GM03348 (cell line): ENCODE data around the gene NSMCE4A.
"Not testable (repeated sequence)": the region's sequence is repeated elsewhere in the genome, so short reads cannot be mapped to it uniquely, and the experiment has no call there.

Experiments
- DNase-seq: peaks from one replicate; pipeline ENCODE4 v3.0.0; 2012; ENCODE audit warnings: low spot score

NSMCE4A gene

DNA sequence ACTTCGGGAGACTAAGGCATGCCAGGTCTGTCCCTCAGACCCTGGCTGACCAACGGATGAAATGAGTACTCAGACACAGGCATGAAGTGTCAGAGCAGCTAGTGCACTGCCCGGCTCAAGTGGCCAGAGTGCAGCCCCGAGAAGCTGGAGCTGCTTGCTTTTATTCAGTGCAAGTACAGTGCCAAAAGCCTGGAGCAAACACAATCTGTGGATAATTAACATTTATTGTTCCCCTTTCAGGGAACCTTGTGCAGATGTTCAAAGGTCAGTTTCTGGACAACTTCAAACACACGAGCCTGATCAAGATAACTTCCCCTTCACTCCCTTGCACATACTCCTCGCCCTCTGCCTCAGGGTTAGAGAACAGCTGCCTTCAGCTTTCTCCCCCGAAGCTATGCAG is 39.3 kb downstream of the NSMCE4A start:
- no peak for DNase-seq

DNA sequence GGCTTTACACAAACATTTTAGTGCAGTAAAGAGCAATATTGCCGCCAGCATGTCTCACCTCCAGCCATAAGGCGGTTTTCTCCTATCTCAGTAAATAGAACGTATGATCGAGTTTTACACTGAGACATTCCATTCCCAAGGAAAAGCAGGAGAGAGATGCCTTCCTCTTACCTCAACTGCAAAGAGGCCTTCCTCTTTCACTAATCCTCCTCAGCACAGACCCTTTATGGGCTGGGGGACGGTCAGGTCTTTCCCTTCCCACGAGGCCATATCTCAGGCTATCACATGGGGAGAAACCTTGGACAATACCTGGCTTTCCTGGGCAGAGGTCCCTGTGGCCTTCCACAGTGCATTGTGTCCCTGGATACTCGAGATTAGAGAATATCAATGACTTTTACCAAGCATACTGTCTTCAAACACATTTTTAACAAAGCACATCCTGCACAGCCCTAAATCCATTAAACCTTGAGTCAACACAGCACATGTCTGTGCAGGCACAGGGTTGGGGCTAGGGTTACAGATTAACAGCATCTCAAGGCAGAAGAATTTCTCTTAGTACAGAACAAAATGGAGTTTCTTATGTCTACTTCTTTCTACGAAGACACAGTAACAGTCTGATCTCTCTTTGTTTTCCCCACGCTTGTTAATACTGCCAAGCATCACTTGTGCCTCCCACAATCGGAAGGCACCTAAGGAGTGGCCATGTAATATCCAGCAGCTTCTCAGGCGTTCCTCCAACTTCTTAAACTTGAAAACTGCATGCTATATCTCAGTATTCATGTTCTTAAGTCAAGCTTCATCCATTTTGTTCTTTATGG is 44.5 kb downstream of the NSMCE4A start:
- not testable (repeated sequence) for DNase-seq

DNA sequence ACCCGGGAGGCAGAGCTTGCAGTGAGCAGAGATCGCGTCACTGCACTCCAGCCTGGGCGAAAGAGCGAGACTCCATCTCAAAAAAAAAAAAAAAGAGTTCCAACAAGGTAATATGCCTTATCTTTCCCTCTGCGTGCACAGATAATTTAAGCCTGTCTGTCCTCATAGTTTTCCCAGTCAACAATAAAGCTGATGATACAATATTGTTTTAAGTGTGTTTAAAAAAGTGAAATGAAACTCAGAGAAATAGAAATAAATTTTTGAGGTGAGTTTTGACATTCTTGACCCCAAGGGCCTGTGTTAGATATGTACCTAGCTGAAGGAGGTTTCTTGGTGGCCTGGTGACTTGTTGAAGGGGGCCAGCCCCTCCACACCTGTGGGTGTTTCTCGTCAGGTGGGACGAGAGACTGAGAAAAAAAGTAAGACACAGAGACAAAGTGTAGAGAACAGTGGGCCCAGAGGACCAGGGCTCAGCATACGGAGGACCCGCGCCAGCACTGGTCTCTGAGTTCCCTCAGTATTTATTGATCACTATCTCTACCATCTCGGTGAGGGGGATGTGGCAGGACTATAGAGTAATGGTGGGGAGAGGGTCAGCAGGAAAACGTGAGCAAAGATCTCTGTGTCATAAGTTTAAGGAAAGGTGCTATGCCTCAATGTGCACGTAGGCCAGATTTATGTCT is 45.3 kb downstream of the NSMCE4A start:
- DNase-seq = not testable (repeated sequence)

DNA sequence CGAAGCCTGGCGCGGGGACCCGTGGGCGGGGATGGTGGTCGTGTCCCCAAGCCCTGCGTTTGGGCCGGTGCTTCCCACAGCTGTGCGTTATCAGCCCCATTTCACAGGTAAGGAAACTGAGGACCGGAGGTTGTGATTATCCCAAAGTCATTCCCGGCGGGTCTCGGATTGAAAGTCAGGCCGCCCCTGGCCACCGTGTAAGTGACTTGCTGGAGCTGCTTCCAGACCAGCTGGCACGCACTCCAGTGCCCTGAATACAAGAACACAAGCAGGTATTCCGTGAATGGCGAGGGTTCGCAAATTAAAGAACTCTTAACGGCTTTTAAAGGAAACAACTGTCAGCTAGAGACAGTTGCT is 46.5 kb downstream of the NSMCE4A start:
- DNase-seq = no peak

DNA sequence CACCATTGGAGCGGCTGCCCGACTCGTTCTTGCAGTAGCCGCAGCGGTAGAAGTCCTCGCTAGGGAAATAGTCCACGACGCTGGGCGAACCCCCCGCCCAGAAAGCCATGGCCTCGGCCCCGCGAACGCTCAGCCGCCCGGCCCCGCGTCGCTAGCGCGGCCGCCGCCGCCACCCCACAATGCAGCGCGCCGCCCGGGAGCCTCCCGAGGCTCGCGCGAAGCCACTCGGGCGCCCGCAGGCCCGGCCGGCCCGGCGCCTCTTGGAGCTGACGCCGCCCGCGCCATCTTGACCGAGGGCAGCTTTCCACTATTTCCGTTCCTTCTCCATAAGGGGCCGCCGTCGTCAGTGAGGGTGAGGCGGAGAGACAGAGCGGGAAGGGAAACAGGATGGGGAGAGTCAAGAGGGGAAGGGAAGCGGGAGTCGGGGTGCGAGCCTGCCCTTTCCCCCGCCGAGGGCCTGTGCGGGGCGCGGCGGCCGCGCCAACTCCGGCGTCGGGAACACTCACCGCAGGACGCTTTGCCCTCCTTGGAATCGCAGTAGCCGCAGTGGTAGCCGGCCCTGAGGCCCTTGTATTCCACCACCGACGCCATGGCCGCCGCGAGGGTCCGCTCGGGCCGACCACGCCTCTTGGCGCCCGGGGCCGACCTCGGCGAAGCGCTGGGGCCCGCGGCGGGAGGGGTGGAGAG is 47.0 kb downstream of the NSMCE4A start, which contains the start of gene ATE1:
Gene ATE1 (minus strand): TSS at position 191 of the 687 bp plus-strand sequence. CDS start 82 bp downstream, at position 109.
- peak; percentile 95 for DNase-seq

DNA sequence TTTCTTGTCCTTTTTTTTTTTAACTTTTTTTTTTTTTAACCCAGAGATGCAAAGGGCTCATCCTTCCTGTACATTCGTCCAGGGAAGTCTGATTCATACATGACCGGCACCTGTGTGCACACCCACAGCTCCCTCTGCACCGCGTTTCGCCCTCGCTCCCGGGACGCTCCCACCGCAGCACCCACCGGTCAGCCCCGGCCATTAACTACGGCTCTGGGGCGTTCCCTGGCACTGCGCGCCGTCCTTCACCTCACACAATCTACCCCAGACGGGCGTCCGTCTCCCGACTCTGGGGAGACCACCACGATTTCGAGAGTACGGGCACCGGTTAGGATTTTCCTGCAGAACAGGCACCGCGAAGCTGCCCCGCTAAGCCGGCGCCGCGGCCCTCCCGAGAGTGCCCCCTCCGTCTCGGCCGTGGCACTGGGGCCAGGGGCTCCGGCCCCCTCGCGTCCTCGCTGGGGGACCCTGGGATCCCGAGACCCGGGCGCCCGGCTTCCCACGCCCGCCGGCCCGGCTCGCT is 47.6 kb downstream of the NSMCE4A start:
- DNase-seq = peak; percentile 74

DNA sequence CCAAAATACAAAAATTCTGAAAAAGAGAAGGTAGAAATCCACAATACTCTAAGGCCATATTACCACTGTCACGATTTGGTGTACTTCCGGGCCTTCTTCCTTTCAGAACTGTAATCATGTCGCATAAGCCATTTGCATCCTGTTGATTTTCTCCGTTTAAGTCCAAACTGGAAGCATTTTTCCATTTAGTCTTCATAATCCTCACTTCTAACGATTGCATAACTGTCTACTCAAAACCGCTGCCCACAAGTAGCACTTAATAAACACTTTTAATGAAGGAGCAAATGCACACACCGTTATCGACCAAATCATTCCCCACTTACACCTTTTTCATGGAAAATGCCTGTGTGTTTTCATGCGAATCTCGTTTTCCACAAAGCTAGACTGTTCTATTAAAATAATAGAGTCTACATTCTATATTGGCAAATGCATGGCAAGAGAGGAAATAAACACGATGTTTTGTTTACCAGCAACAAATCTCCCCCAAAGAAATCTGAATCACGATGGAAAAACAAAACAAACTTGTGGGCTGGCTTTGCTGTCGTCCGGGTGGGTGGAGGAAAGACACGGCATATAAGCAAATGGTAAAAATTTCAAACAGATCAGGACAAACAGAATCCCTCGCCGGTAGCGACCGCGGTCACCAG is 48.2 kb downstream of the NSMCE4A start:
- peak; percentile 54 for DNase-seq

DNA sequence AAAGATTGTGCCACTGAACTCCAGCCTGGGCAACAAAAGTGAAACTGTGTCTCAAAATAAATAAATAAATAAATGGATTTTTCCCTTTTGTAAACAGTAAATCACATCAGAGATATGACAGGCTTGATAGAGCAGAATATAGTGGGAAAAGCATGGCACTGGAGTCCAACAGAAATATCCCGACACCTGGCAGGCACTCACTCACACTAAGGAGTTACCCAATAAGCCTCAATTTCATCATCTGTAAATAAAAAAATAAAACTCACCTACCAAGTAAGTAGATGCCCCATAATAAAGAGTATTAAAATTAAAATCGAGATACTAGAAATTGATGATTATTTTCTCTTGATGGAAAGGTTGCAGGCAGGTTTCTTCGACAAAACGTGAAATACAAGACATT is 48.9 kb downstream of the NSMCE4A start:
- no peak for DNase-seq

DNA sequence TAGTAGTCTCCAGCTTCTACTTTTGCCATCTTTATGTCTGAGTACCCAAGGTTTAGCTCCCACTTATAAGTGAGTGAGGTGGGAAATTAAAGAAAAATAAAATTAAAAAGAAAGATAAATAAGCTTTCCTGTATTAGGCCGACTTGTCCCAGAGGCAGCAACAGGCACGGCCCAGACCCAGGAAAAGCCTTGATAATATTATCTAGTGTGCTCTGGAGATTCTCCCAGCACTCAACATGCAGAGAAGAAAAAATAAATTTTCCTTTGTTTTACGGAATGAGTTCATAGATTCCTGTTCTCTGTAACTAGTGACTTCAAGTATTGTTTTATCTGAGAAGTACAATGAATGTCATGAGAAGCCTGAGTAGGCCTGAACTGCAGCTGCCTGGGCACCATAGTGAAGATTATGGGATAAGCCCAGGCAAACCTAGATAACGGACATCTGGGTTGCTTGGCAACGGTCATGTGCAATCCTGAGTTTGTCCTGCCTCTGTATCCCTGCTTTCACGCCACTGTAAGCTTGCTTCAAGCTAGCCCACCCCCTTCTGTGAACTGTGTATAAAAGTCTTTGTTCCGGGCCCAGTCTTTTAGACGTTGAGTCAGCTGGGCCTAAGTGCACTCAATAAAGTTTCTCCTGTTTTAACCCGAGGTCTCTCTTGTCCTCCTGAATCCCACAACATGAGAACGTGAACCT is 53.6 kb downstream of the NSMCE4A start:
- DNase-seq = no peak

DNA sequence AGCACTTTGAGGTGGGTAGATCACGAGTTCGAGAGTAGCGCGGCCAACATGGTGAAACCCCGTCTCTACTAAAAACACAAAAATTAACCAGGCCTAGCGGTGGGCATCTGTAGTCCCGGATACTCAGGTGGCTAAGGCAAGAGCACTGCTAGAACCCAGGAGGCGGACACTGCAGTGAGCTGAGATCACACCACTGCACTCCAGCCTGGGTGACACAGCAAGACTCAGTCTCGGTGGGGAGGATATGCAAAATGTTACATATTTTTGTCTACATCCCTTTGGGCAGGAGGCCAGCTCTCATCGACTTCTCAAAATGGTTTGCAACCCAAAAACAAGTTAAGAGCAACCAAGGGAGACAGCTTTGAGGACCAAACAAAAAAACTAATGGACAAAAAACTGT is 55.4 kb downstream of the NSMCE4A start:
- no peak for DNase-seq

DNA sequence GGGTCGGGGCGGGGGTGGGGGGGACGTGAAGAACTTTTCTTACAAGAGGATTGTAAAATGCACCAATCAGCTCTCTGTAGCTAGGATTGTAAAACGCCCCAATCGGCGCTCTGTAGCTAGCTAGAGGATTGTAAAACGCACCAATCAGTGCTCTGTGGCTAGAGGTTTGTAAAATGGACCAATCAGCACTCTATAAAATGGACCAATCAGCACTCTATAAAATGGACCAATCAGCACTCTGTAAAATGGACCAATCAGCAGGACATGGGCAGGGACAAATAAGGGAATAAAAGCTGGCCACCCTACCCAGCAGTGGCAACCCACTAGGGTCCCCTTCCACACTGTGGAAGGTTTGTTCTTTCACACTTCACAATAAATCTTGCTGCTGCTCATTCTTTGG is 56.2 kb downstream of the NSMCE4A start:
- not testable (repeated sequence) for DNase-seq

DNA sequence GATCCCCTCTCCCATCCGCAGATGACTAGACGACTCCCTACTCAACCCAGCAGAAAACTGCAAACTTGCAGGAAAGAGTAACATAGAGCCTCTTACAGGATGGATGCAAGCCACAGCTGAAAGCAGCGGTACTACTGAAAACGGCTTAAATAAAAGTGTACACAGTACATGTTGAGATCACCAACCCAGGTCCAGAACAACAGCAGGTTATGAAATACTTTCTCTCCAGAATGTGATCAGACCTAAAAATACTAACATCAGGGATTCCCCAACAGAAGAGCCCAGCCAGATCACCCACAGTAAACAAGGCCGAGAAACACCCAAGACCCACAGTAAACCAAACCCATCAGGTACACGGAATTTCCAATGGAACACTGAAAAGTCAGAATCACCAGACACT is 60.4 kb downstream of the NSMCE4A start:
- no peak for DNase-seq

DNA sequence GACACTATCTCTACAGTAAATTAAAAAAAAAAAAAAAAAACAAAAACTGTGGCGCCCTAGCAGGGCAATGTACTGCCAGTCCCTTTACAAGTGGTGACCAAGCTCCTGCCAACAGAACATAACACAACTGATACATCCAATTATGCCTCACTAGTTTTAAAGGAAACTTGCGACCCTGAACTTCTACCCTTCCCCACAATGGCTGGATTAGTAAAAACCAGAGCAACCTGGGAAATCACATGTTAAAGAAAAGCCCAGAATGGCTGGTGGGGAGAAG is 63.7 kb downstream of the NSMCE4A start:
- DNase-seq = no peak

DNA sequence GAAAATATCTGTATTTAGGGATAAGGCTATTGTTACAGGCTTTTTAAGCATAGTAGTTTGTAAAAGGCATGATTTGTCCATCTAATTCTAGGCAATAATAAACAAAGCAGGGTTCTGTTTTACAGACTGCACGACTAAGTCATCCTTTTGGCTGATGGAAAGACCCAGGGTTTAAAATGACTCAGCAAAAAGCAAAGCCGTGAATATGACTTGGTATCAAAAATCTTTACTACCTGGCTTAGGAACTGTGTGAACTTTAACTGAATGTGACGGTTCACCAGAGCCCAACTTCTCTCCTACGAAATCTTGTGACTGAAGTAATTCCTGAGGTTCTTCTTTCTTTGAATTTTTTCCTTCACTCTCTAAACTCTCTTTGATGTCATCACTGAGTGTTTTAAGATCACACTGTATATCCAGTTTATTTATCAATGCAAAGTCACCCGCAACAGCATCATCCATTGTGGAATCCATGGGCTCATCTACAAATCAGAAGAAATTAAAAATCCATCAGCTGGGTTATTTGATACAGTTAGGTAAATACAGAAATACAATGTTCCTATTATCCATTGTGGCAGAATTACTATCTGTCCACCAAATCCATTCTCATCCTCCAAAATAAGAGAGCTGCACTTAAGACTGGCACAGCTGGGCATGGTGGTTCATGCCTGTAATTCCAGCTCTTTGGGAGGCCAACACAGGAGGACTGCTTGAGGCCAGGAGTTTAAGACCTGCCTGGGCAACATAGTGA is 64.2 kb downstream of the NSMCE4A start:
- peak; percentile 30 for DNase-seq
